Osteocyte (in vitro differentiated cells): Measurements from ENCODE around the gene SLC34A1. TPM values are rescaled to one million over a fixed set of nuclear protein-coding genes. Genes with fewer than 3 reads are reported as not detected.

ENCODE experiments used
- DNase-seq: peaks from one replicate; pipeline ENCODE4 v3.0.0; 2021; ENCODE audit warnings: mixed read lengths; ENCODE audit not compliant: unreplicated experiment; ENCODE audit errors: extremely low spot score
- H3K27ac Mint-ChIP-seq: one replicate; pipeline ENCODE4 v1.8.0; 2021; ENCODE audit warnings: mild to moderate bottlenecking, mixed read lengths; ENCODE audit not compliant: unreplicated experiment
- H3K27me3 Mint-ChIP-seq: one replicate; pipeline ENCODE4 v1.8.0; 2021; ENCODE audit warnings: mixed read lengths; ENCODE audit not compliant: unreplicated experiment
- H3K36me3 Mint-ChIP-seq: one replicate; pipeline ENCODE4 v1.8.0; 2021; ENCODE audit warnings: mixed read lengths; ENCODE audit not compliant: unreplicated experiment
- H3K4me1 Mint-ChIP-seq: one replicate; pipeline ENCODE4 v1.8.0; 2021; ENCODE audit warnings: mixed read lengths; ENCODE audit not compliant: unreplicated experiment
- H3K4me3 Mint-ChIP-seq: one replicate; pipeline ENCODE4 v1.8.0; 2021; ENCODE audit warnings: mild to moderate bottlenecking, moderate library complexity, mixed read lengths; ENCODE audit not compliant: unreplicated experiment
- H3K9me3 Mint-ChIP-seq: one replicate; pipeline ENCODE4 v1.8.0; 2021; ENCODE audit warnings: mixed read lengths; ENCODE audit not compliant: unreplicated experiment
- CTCF ChIP-seq: fragments of 200-600 bp; sonication (generic); IDR thresholded peaks from 2 replicates; pipeline ENCODE4 v1.5.0; 2021; ENCODE audit warnings: antibody characterized with exemption, mild to moderate bottlenecking, moderate library complexity
- total RNA-seq: library from RNA; stranded (reverse); gene quantifications from 2 replicates; pipeline ENCODE4 v1.2.1, GENCODE V29; 2021

Gene SLC34A1
- total RNA-seq, 1 donor from 2014 or later = not detected

GRCh38 chr5:177365845-177366527 lies 18.2 kb upstream of the SLC34A1 start:
- peak overlapping the region; percentile 97 for H3K27ac Mint-ChIP-seq
- no peaks in the 10 kb centered on the region for H3K9me3 Mint-ChIP-seq
- no peaks in the 10 kb centered on the region for H3K27me3 Mint-ChIP-seq
- H3K4me1 Mint-ChIP-seq = peaks cover 20% of the 10 kb centered on the region
- no peaks in the 10 kb centered on the region for H3K36me3 Mint-ChIP-seq
- TF ChIP-seq CTCF = no peak
- peak overlapping the region; percentile 83 for H3K4me3 Mint-ChIP-seq
- DNase-seq = no peak

GRCh38 chr5:177366528-177367322 lies 17.5 kb upstream of the SLC34A1 start:
- Mint-ChIP-seq H3K27me3 (no peaks in the 10 kb centered on the region), H3K4me1 (peaks cover 22% of the 10 kb centered on the region), H3K36me3 (no peaks in the 10 kb centered on the region), H3K4me3 (peak overlapping the region; percentile 83), H3K9me3 (no peaks in the 10 kb centered on the region), H3K27ac (peak overlapping the region; percentile 97)
- DNase-seq = peak; percentile 95
- TF ChIP-seq CTCF = no peak

- no peak for TF ChIP-seq CTCF
- peaks cover 22% of the 10 kb centered on the region for H3K4me1 Mint-ChIP-seq
- H3K27ac Mint-ChIP-seq = no peak overlapping the region
- no peaks in the 10 kb centered on the region for H3K36me3 Mint-ChIP-seq
- no peaks in the 10 kb centered on the region for H3K27me3 Mint-ChIP-seq
- peak overlapping the region; percentile 83 for H3K4me3 Mint-ChIP-seq
- H3K9me3 Mint-ChIP-seq = no peaks in the 10 kb centered on the region
- DNase-seq = peak; percentile 85
Observed at GRCh38 chr5:177367323-177367848, 16.8 kb upstream of the SLC34A1 start.

- no peak for TF ChIP-seq CTCF
- Mint-ChIP-seq H3K9me3 (no peaks in the 10 kb centered on the region), H3K36me3 (no peaks in the 10 kb centered on the region), H3K4me3 (peak overlapping the region; percentile 22), H3K27ac (no peak overlapping the region), H3K4me1 (peaks cover 18% of the 10 kb centered on the region), H3K27me3 (no peaks in the 10 kb centered on the region)
- no peak for DNase-seq
Observed at GRCh38 chr5:177367981-177368868, 16.0 kb upstream of the SLC34A1 start.
